PC-3 (cell line): ENCODE measurements around the gene IL1R2. TPM values are rescaled to one million over a fixed set of nuclear protein-coding genes. Genes with fewer than 3 reads are reported as not detected.

Experiments used
- ATAC-seq: fragments of 200-7000 bp; cut with Tn5 transposase; 2 replicates; pipeline ENCODE4 v1.9.1; 2020; ENCODE audit warnings: mild to moderate bottlenecking, moderate library complexity
- BruUV-seq: library from RNA; stranded (reverse); fragments of 400-500 nt; replicated peaks from 2 replicates; lab custom pipeline; 2021; lab: Mats Ljungman, UMichigan
- CTCF ChIA-PET: fragments of 300-600 bp; sonication (Branson Sonifier 250); formaldehyde crosslinking; loops from one replicate; lab custom pipeline; 2022; ENCODE audit warnings: antibody characterized with exemption; lab: Charles Lee
- POLR2A ChIA-PET: fragments of 300-600 bp; sonication (Branson Sonifier 250); formaldehyde crosslinking; loops from one replicate; lab custom pipeline; 2022; ENCODE audit warnings: antibody characterized with exemption; ENCODE audit not compliant: unreplicated experiment; lab: Charles Lee
- DNase-seq: peaks from one replicate; pipeline ENCODE4 v3.0.0-alpha.2; 2015
- H2AFZ ChIP-seq: fragments of 300-600 bp; sonication (generic); 2 replicates; pipeline ENCODE4 v1.6.0; 2016; ENCODE audit warnings: antibody characterized with exemption, low read length
- H3F3A ChIP-seq: fragments of 300-600 bp; sonication (generic); one replicate; pipeline ENCODE4 v1.6.0; 2017; ENCODE audit warnings: antibody characterized with exemption, low read length, control low read depth, mild to moderate bottlenecking; ENCODE audit not compliant: unreplicated experiment
- H3K27ac ChIP-seq: fragments of 300-600 bp; sonication (generic); 2 replicates; pipeline ENCODE4 v1.5.1; 2016; ENCODE audit warnings: mild to moderate bottlenecking, low read length
- H3K27me3 ChIP-seq: fragments of 300-600 bp; sonication (generic); 2 replicates; pipeline ENCODE4 v1.6.1; 2016; ENCODE audit warnings: low read length, mixed read lengths
- H3K36me3 ChIP-seq: fragments of 300-600 bp; sonication (generic); 2 replicates; pipeline ENCODE4 v1.6.1; 2016; ENCODE audit warnings: low read depth, mixed run types, low read length, mixed read lengths
- H3K4me1 ChIP-seq: fragments of 300-600 bp; sonication (generic); 2 replicates; pipeline ENCODE4 v1.5.1; 2016; ENCODE audit warnings: low read length; ENCODE audit not compliant: insufficient read depth
- H3K4me2 ChIP-seq: fragments of 300-600 bp; sonication (generic); 2 replicates; pipeline ENCODE4 v1.6.0; 2016; ENCODE audit warnings: low read length
- H3K4me3 ChIP-seq: fragments of 300-600 bp; sonication (generic); 2 replicates; pipeline ENCODE4 v1.5.1; 2016; ENCODE audit warnings: mild to moderate bottlenecking, low read length, mixed read lengths
- H3K79me2 ChIP-seq: fragments of 300-600 bp; sonication (generic); 2 replicates; pipeline ENCODE4 v1.6.1; 2017; ENCODE audit warnings: low read length, mixed read lengths
- H3K9ac ChIP-seq: fragments of 300-600 bp; sonication (generic); 2 replicates; pipeline ENCODE4 v1.6.0; 2016; ENCODE audit warnings: mild to moderate bottlenecking, low read length
- H3K9me2 ChIP-seq: fragments of 300-600 bp; sonication (generic); replicated peaks from 2 replicates; pipeline ENCODE4 v1.6.1; 2016; ENCODE audit warnings: mixed run types, low read length, mixed read lengths
- H3K9me3 ChIP-seq: fragments of 300-600 bp; sonication (generic); 2 replicates; pipeline ENCODE4 v1.6.1; 2016; ENCODE audit warnings: low read length, mixed read lengths
- H4K20me1 ChIP-seq: fragments of 300-600 bp; sonication (generic); 2 replicates; pipeline ENCODE4 v1.6.1; 2016; ENCODE audit warnings: low read length, mixed read lengths
- CTCF ChIP-seq: fragments of 300-600 bp; sonication (generic); conservative IDR thresholded peaks from 2 replicates; pipeline ENCODE4 v1.5.1; 2017; ENCODE audit warnings: antibody characterized with exemption, low read depth, mild to moderate bottlenecking, low read length
- EZH2 ChIP-seq: fragments of 300-600 bp; sonication (generic); IDR thresholded peaks from one replicate; pipeline ENCODE4 v1.6.1; 2017; ENCODE audit warnings: antibody characterized with exemption, mild to moderate bottlenecking, low read length; ENCODE audit not compliant: unreplicated experiment
- EZH2phosphoT487 ChIP-seq: fragments of 300-600 bp; sonication (generic); IDR thresholded peaks from 2 replicates; pipeline ENCODE4 v1.6.1; 2018; ENCODE audit warnings: mild to moderate bottlenecking, antibody characterized with exemption, low read length, borderline replicate concordance
- intact Hi-C: fragments of 100-400 bp; cut with micrococcal nuclease; formaldehyde crosslinking; loops from 2 replicates; pipeline ENCODE4 v1.9.0; 2023
- total RNA-seq: library from RNA; depleted of rRNA; stranded (reverse); fragments of >200 nt; gene quantifications from 2 replicates; pipeline ENCODE4 v1.2.3, GENCODE V29; 2014

Gene IL1R2
- total RNA-seq, 1 experiment from 2014 or later = 6.0 TPM

GRCh38 chr2:102024410-102024809, 32.6 kb downstream of the IL1R2 start:
- CTCF ChIA-PET = no interaction called here
- no peaks in the 10 kb centered on the region for H3K9me3 ChIP-seq
- H3K79me2 ChIP-seq = no peaks in the 10 kb centered on the region
- H3K4me3 ChIP-seq = no peak overlapping the region
- ATAC-seq (no peak), DNase-seq (no peak)
- BruUV-seq = no TSS peak
- H3K4me2 ChIP-seq = no peak overlapping the region
- TF ChIP-seq CTCF (no peak), EZH2phosphoT487 (no peak), EZH2 (no peak)
- no peak overlapping the region for H3K27ac ChIP-seq
- H3K9me2 ChIP-seq = no peaks in the 10 kb centered on the region
- no peak overlapping the region for H3K9ac ChIP-seq
- H3K27me3 ChIP-seq = no peaks in the 10 kb centered on the region
- 0 out of 2 replicates have a peak, but pooled peaks cover 4% of the 10 kb centered on the region for H3K4me1 ChIP-seq
- intact Hi-C loops = loop anchor here (5.0 to 10.0 kb wide), 2 partner anchors 330 to 423 kb away; partner anchors contain the start of gene IL18R1
- no peaks in the 10 kb centered on the region for H3F3A ChIP-seq
- H4K20me1 ChIP-seq = no peaks in the 10 kb centered on the region
- no peaks in the 10 kb centered on the region for H3K36me3 ChIP-seq
- POLR2A ChIA-PET = no interaction called here
- H2AFZ ChIP-seq = no peak overlapping the region

- no peak overlapping the region for H3K4me3 ChIP-seq
- no peaks in the 10 kb centered on the region for H3K79me2 ChIP-seq
- DNase-seq (no peak), ATAC-seq (no peak)
- ChIA-PET CTCF (no interaction called here), POLR2A (no interaction called here)
- H2AFZ ChIP-seq = no peak overlapping the region
- no peaks in the 10 kb centered on the region for H3K9me3 ChIP-seq
- no peak overlapping the region for H3K27ac ChIP-seq
- no peak overlapping the region for H3K9ac ChIP-seq
- TF ChIP-seq EZH2phosphoT487 (no peak), CTCF (no peak), EZH2 (no peak)
- no peaks in the 10 kb centered on the region for H3K36me3 ChIP-seq
- no peaks in the 10 kb centered on the region for H3K27me3 ChIP-seq
- H3K9me2 ChIP-seq = no peaks in the 10 kb centered on the region
- intact Hi-C loops = loop anchor here (10.0 kb wide), 1 partner anchor 330 kb away; the partner anchor contains the start of gene IL18R1
- no peaks in the 10 kb centered on the region for H3F3A ChIP-seq
- H3K4me1 ChIP-seq = 0 out of 2 replicates have a peak, but pooled peaks cover 4% of the 10 kb centered on the region
- no peak overlapping the region for H3K4me2 ChIP-seq
- no TSS peak for BruUV-seq
- no peaks in the 10 kb centered on the region for H4K20me1 ChIP-seq
Measured at GRCh38 chr2:102025016-102025501, 33.3 kb downstream of the IL1R2 start.

GRCh38 chr2:102025583-102026267, 34.0 kb downstream of the IL1R2 start:
- Histone ChIP-seq H2AFZ (no peak overlapping the region), H3K4me3 (no peak overlapping the region), H3K9me3 (no peaks in the 10 kb centered on the region), H3K4me1 (no peaks in the 10 kb centered on the region), H4K20me1 (no peaks in the 10 kb centered on the region), H3K36me3 (no peaks in the 10 kb centered on the region), H3K79me2 (no peaks in the 10 kb centered on the region), H3K9ac (no peak overlapping the region), H3K4me2 (no peak overlapping the region), H3K27ac (no peak overlapping the region), H3K27me3 (no peaks in the 10 kb centered on the region), H3F3A (no peaks in the 10 kb centered on the region), H3K9me2 (no peaks in the 10 kb centered on the region)
- DNase-seq = no peak
- POLR2A ChIA-PET = interaction anchor here (0.7 kb wide), 1 partner anchor 9 kb away, joined by 3 read pairs; no protein-coding TSS in a partner anchor
- no peak for TF ChIP-seq EZH2phosphoT487
- no peak for TF ChIP-seq CTCF
- no peak for TF ChIP-seq EZH2
- CTCF ChIA-PET = no interaction called here
- BruUV-seq = no TSS peak
- intact Hi-C loops = loop anchor here (10.0 kb wide), 1 partner anchor 329 kb away; the partner anchor contains the start of gene IL18R1
- no peak for ATAC-seq
